ENCODE results near the gene NTM.

The NTM gene

GRCh38 chr11:131602431-131602830 lies 232.0 kb downstream of the NTM start:
- no peaks in the 10 kb centered on the region for H3K36me3 ChIP-seq
- no peak for TF ChIP-seq CTCF (IDR thresholded peaks at IDR 0.05; ENCODE audit: low read depth, low read length)
- no peak overlapping the region for H3K4me3 ChIP-seq (ENCODE audit: low read depth, low read length)
- H3K27me3 ChIP-seq (ENCODE audit: insufficient read depth, low read depth, severe bottlenecking), result no peaks in the 10 kb centered on the region
- H3K9me3 ChIP-seq (ENCODE audit: severe bottlenecking), result no peaks in the 10 kb centered on the region
- no peak overlapping the region for H3K27ac ChIP-seq
- no peak for DNase-seq

DNA sequence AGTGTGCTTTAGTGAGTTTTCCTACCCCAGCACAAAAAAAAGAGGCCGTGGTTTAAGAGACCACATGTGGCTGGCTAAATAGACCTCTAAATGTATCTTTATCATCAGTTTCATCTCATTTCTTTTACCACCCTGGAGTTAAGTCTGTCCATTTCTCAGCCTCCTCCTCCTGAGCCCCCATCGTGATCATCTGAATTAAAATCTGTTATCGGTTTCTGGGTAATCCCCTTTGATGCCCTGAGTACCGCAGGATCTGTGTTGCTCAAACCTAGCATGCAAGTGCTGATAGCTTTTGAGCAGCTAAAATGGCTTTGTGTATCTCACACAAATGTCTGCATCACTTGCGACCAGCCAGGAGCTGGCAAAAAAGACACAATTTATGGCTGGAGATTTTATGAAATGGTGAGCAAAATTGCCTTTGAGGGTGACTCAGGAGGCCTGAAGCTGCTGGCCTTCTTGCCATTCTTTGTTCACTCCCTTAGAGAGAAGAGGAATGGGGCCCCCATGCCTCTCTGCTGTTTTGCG lies 236.5 kb downstream of the NTM start:
- no peaks in the 10 kb centered on the region for H3K36me3 ChIP-seq
- TF ChIP-seq CTCF (IDR thresholded peaks at IDR 0.05; ENCODE audit: low read depth, low read length), result no peak
- no peaks in the 10 kb centered on the region for H3K9me3 ChIP-seq (ENCODE audit: severe bottlenecking)
- no peak overlapping the region for H3K4me3 ChIP-seq (ENCODE audit: low read depth, low read length)
- H3K27ac ChIP-seq, result no peak overlapping the region
- DNase-seq, result no peak
- H3K27me3 ChIP-seq (ENCODE audit: insufficient read depth, low read depth, severe bottlenecking), result no peaks in the 10 kb centered on the region

GRCh38 chr11:131609337-131609736 lies 238.9 kb downstream of the NTM start:
- H3K27me3 ChIP-seq (ENCODE audit: insufficient read depth, low read depth, severe bottlenecking), result no peaks in the 10 kb centered on the region
- H3K27ac ChIP-seq, result no peak overlapping the region
- no peak for TF ChIP-seq CTCF (IDR thresholded peaks at IDR 0.05; ENCODE audit: low read depth, low read length)
- no peak for DNase-seq
- H3K9me3 ChIP-seq (ENCODE audit: severe bottlenecking), result no peaks in the 10 kb centered on the region
- no peaks in the 10 kb centered on the region for H3K36me3 ChIP-seq
- no peak overlapping the region for H3K4me3 ChIP-seq (ENCODE audit: low read depth, low read length)

DNA sequence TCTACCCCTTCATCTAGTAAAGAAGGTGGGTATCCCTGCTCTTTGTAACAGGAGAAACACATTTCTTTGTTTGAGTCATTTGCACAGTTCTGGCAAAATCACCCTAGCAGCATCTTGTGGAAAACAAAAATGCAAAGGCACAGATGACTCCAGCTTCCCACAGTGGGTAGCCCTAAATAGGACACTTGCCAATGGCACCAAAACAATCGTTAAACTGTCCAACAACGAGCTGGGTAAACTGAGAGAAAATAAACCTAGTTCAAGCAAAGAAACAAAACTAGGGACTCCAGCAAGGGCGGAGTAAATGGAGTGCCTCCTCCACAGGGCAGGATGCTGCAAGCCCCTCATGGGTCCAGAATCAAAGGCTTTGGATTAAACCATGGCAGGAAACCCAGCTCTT lies 239.5 kb downstream of the NTM start:
- H3K27me3 ChIP-seq (ENCODE audit: insufficient read depth, low read depth, severe bottlenecking), result no peaks in the 10 kb centered on the region
- TF ChIP-seq CTCF (IDR thresholded peaks at IDR 0.05; ENCODE audit: low read depth, low read length), result no peak
- DNase-seq, result no peak
- H3K4me3 ChIP-seq (ENCODE audit: low read depth, low read length), result no peak overlapping the region
- H3K27ac ChIP-seq, result no peak overlapping the region
- H3K9me3 ChIP-seq (ENCODE audit: severe bottlenecking), result no peaks in the 10 kb centered on the region
- H3K36me3 ChIP-seq, result no peaks in the 10 kb centered on the region

GRCh38 chr11:131611322-131611721 lies 240.9 kb downstream of the NTM start:
- no peak for TF ChIP-seq CTCF (IDR thresholded peaks at IDR 0.05; ENCODE audit: low read depth, low read length)
- H3K36me3 ChIP-seq, result no peaks in the 10 kb centered on the region
- no peak overlapping the region for H3K4me3 ChIP-seq (ENCODE audit: low read depth, low read length)
- no peaks in the 10 kb centered on the region for H3K27me3 ChIP-seq (ENCODE audit: insufficient read depth, low read depth, severe bottlenecking)
- H3K9me3 ChIP-seq (ENCODE audit: severe bottlenecking), result no peaks in the 10 kb centered on the region
- no peak for DNase-seq
- no peak overlapping the region for H3K27ac ChIP-seq

- Histone ChIP-seq H3K9me3 (ENCODE audit: severe bottlenecking) (no peaks in the 10 kb centered on the region), H3K27me3 (ENCODE audit: insufficient read depth, low read depth, severe bottlenecking) (no peaks in the 10 kb centered on the region), H3K4me3 (ENCODE audit: low read depth, low read length) (no peak overlapping the region), H3K36me3 (no peaks in the 10 kb centered on the region), H3K27ac (no peak overlapping the region)
- DNase-seq, result no peak
- TF ChIP-seq CTCF (IDR thresholded peaks at IDR 0.05; ENCODE audit: low read depth, low read length), result no peak
Observed at GRCh38 chr11:131612533-131612932, 242.1 kb downstream of the NTM start.

Data from WERI-Rb-1 (cell line).